Stimulated activated naive CD4-positive, alpha-beta T cell treated with Interleukin-2 at 50 U/mL for 16 hours (primary cell): Measurements from ENCODE around the gene SLC23A3.
"Not testable (repeated sequence)": the region's sequence is repeated elsewhere in the genome, so short reads cannot be mapped to it uniquely, and the experiment has no call there.

ENCODE experiments used
- DNase-seq: peaks from one replicate; lab custom pipeline; 2025; lab: John Stamatoyannopoulos, UW

SLC23A3 gene

GRCh38 chr2:219204425-219205164 lies 34.8 kb upstream of the SLC23A3 start:
- no peak for DNase-seq

- DNase-seq, result not testable (repeated sequence)
Measured at GRCh38 chr2:219201331-219201730, 31.5 kb upstream of the SLC23A3 start.

GRCh38 chr2:219200502-219201326 lies 30.9 kb upstream of the SLC23A3 start:
- DNase-seq, result not testable (repeated sequence)

- DNase-seq, result no peak
Measured at GRCh38 chr2:219199470-219200211, 29.8 kb upstream of the SLC23A3 start.

- DNase-seq, result no peak
Measured at GRCh38 chr2:219198974-219199373, 29.1 kb upstream of the SLC23A3 start.

GRCh38 chr2:219197388-219197787 lies 27.6 kb upstream of the SLC23A3 start:
- DNase-seq, result no peak

- DNase-seq, result no peak
Measured at GRCh38 chr2:219186754-219187456, 17.1 kb upstream of the SLC23A3 start.

- DNase-seq, result no peak
Measured at GRCh38 chr2:219184121-219184520, 14.3 kb upstream of the SLC23A3 start.

GRCh38 chr2:219183151-219183772 lies 13.4 kb upstream of the SLC23A3 start:
- DNase-seq, result no peak

GRCh38 chr2:219182331-219183150 lies 12.7 kb upstream of the SLC23A3 start:
- DNase-seq, result no peak

- DNase-seq, result no peak
Measured at GRCh38 chr2:219181531-219181930, 11.7 kb upstream of the SLC23A3 start.

GRCh38 chr2:219180961-219181360 lies 11.1 kb upstream of the SLC23A3 start:
- DNase-seq, result no peak

- no peak for DNase-seq
Measured at GRCh38 chr2:219179601-219180465, 10.0 kb upstream of the SLC23A3 start.

GRCh38 chr2:219178377-219179175 lies 8.7 kb upstream of the SLC23A3 start:
- DNase-seq, result peak; percentile 44

- DNase-seq, result peak; percentile 78
Measured at GRCh38 chr2:219177552-219178376, 7.9 kb upstream of the SLC23A3 start, which contains the start of gene RETREG2. TSS of gene RETREG2 (plus strand) at chr2:219178275. CDS start at chr2:219178353, 78 bp downstream.

- peak; percentile 86 for DNase-seq
Measured at GRCh38 chr2:219176818-219177551, 7.2 kb upstream of the SLC23A3 start, which contains the start of gene CNPPD1. TSS of gene CNPPD1 (minus strand) at chr2:219176925. CDS start at chr2:219176828, 97 bp downstream.
